C4-2B (cell line): ENCODE measurements around the gene ARNT2.

ENCODE experiments used
- H3K27ac ChIP-seq: fragments of 450-650 bp; 2 replicates; pipeline ENCODE4 v1.5.1; 2017
- ZFX ChIP-seq: fragments of 450-650 bp; IDR thresholded peaks from 2 replicates; pipeline ENCODE4 v1.6.1; 2017
- TF ChIP-seq, protein P1 (sequence below): fragments of 450-650 bp; conservative IDR thresholded peaks from 2 replicates; pipeline ENCODE4 v1.5.1; 2017; ENCODE audit warnings: mild to moderate bottlenecking

The ARNT2 gene

DNA sequence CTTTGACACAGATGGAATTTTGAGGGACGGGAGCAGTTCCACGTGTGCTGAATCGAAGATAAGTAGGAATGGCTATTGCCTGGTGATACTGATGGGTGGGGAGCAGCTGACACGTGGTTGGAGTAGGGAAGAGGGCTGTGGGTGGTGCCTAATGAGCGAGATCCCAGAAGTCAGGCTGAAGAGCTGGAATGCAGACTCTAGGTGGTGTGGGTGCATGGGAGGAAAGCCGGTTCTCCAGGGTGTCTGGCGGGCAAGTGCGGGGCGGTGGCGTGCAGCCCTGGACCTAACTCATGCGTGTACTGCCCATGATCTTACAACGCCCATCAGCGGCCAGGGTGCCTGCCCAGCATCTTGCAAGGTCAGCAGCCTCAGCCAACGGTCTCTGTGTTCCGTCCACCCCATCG lies 63.1 kb downstream of the ARNT2 start:
- TF ChIP-seq, protein P1, sequence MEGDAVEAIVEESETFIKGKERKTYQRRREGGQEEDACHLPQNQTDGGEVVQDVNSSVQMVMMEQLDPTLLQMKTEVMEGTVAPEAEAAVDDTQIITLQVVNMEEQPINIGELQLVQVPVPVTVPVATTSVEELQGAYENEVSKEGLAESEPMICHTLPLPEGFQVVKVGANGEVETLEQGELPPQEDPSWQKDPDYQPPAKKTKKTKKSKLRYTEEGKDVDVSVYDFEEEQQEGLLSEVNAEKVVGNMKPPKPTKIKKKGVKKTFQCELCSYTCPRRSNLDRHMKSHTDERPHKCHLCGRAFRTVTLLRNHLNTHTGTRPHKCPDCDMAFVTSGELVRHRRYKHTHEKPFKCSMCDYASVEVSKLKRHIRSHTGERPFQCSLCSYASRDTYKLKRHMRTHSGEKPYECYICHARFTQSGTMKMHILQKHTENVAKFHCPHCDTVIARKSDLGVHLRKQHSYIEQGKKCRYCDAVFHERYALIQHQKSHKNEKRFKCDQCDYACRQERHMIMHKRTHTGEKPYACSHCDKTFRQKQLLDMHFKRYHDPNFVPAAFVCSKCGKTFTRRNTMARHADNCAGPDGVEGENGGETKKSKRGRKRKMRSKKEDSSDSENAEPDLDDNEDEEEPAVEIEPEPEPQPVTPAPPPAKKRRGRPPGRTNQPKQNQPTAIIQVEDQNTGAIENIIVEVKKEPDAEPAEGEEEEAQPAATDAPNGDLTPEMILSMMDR: no peak
- no peak for TF ChIP-seq ZFX
- no peak overlapping the region for H3K27ac ChIP-seq

DNA sequence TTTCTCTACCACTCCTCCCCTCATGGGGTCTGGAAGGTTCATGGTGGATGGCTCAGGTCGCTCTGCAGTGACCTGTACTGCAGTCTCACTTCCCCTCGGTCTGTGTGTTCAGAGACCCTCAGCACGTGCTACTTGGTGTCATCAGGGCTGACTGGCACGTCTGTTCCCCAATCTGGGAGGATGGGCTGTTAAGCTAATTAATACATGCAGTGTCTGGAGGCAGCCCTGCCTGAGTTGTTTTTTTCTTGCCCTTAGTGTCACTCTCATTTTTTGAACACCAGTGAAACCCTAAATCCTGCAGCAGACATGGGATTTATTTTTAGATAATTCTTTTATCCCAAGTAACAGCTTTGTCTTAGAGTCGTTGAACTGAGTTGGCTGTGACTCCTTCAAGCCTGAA lies 64.6 kb downstream of the ARNT2 start:
- TF ChIP-seq, protein P1: no peak
- TF ChIP-seq ZFX: no peak

DNA sequence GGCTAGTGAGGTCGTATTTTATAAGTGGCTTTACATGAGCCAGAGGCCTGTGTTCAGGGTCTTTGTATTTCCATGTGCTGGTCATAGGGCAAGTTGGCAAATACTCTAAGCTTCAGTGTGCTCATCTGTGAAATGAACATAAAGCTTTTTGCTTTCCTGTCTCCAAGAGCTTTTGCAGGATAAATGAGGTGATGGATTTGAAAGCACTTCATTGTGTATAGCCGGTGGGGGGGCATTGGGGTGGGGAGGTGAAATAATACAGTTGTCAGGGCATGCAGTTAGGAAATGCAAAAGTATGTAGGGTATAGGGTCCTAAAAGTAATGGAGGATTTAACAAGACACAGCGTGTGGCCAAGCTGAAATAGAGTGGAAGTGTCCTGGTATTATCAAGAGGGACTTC lies 67.7 kb downstream of the ARNT2 start:
- TF ChIP-seq, protein P1: no peak
- no peak for TF ChIP-seq ZFX
- no peak overlapping the region for H3K27ac ChIP-seq

More for the DNA sequence above, 64.6 kb downstream of the ARNT2 start:
- H3K27ac ChIP-seq: no peak overlapping the region

DNA sequence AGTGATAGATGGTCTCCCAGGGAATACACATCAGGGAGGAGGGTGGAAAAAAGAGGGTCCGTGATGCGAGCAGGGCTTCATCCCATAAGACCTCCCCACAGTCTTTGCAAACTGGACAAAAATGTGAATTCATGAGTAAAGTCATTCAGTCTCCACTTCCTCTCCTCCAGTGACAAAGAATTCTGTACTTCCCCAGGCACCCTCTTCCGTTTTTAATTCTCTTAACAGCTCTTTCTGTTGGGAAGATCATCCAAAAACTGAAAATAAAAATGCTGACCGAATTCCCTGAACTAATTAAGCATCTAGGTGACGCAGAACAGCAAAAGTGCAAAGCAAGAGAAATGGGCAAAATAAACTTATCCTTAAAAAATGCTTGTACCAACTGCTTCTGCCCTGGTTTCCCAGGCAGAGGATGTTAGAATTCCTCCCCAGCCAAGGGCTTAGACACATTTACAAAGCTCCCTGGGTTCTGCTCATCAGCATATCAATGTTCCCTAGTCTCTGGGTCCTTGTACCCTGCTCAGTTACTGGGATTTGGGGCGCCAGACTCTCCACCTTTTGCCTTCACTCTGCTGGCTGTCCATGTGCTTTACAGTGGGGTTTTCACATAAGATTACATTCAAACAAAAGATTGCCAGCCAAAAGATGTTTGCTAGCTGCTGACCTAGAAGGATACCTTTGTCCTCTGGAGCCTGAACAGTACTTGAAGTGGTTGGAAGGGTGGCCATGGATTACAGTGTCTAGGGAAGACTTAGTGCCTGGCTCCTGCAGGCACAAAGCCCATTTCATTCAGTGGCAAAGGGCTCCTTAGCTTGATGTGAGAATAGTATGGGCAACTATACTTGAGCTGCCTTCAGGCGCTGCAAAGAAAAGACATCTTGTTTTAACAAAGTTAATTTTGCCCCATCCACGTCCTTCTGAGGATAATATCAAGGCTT lies 69.4 kb downstream of the ARNT2 start:
- TF ChIP-seq, protein P1: no peak
- TF ChIP-seq ZFX: no peak
- no peak overlapping the region for H3K27ac ChIP-seq

DNA sequence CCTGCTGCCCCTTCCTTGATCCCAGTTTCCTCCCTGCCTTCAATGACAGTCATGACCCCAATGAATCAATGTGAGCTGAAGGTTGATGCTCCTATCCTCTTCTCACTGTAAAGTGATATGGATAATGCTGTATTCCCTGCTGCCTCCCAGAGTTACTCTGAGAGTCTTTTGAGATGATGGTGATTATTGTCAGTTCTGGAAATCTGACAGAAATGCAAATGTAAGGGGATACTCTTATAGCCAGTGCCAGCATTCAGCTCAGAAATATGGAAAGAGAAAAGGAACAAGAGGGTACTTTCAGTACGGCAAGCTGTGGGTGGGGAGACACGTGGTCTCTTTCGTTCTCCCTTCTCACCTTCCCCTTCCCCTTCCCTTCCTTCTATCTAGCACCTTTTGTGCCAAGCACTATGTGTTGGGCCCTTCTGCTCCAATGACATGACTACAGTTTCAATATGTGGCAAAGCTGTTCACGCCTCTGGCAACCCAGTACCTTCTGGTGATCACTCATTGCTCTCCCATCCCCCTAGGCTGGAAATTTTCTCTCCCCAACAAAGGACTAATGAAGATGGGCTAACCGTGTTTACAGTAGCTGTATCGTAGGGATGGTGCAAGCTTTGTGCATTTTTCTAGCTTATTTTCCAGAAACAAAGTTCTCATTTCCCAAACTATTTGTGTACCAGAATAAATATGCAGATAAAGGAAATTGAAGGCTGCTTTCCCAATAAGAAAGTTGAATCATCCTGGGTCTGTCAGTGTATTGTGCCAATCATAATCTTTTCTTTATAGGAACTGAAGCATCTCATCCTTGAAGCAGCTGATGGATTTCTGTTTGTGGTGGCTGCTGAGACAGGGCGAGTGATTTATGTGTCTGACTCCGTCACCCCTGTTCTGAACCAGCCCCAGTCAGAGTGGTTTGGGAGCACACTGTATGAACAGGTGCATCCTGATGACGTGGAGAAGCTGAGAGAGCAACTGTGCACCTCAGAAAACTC lies 70.3 kb downstream of the ARNT2 start:
- TF ChIP-seq ZFX: no peak
- H3K27ac ChIP-seq: no peak overlapping the region

DNA sequence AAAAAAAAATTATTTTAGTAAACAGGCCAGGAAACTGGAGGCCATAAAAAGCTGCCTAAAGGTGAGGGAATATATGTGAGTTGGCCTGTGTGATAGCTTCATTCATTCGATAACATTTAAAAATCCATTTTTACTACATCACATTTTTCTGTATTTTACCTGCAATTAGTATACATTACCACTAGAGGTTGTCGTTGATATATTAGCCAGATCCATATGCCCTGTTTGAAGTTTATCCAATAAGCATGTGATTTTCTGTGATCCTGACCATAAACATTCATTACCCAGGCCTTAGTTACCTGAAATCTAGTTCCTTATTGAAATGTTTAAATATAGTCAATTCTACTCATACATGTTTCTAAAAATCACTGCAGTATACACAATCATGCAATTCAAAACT lies 71.4 kb downstream of the ARNT2 start:
- no peak for TF ChIP-seq ZFX
- TF ChIP-seq, protein P1: peak; percentile 45
- H3K27ac ChIP-seq: no peak overlapping the region

DNA sequence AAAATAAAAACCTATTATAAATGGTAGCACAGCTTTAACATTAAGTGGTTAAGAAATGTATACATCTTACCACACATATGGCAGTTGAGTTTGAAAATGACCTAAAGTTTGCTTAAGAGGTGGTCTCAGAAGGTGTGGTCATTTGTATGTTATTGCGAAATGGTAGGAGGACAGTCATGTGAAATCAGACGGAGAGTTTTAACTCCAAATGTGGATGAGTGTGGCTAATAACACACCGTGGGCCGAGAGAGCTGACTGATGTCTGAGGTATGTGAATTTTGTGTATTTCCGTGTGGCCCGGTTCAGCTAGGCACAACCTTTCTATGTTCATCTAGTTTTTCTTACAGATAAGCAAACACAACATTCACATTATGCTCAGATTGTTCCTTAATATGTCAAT lies 71.9 kb downstream of the ARNT2 start:
- no peak for TF ChIP-seq ZFX
- H3K27ac ChIP-seq: no peak overlapping the region

DNA sequence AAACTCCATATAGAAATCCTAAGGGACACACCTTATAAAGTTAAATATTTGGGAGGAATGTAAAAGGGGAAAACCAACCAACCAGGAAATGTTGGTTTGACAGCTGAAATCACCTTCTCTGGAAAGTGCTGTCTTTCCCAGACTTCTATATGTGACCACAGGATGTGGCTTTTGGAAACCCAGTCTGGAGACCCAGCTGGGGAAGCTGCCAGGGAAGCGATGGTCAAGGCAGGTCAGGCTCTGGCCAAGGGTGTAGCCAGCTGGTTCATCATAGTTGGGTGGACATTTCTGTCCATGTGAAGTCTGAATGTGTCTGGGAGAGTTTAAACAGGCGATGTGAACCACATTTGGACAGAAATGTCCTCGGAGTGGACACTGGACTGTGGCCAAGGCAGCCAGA lies 73.9 kb downstream of the ARNT2 start:
- TF ChIP-seq ZFX: no peak
- TF ChIP-seq, protein P1: no peak
- no peak overlapping the region for H3K27ac ChIP-seq
